ENCODE data around the gene CSTF1.
"Not testable (repeated sequence)": the region's sequence is repeated elsewhere in the genome, so short reads cannot be mapped to it uniquely, and the experiment has no call there.

CSTF1 gene

GRCh38 chr20:56390396-56390795, 2.0 kb upstream of the CSTF1 start:
- peaks cover 18% of the 10 kb centered on the region for H3K4me1 ChIP-seq (ENCODE audit: control insufficient read depth, insufficient read depth, low read length)
- H3K27me3 ChIP-seq (ENCODE audit: control insufficient read depth, insufficient read depth, low read length); H3K9me3 ChIP-seq (replicated peaks; ENCODE audit: low read length): not testable (repeated sequence)
- H3K36me3 ChIP-seq (ENCODE audit: insufficient read depth, low read length) = peaks cover 28% of the 10 kb centered on the region
- peak overlapping the region; percentile 93 for H3K9ac ChIP-seq (ENCODE audit: low read depth, low read length)
- H3K4me2 ChIP-seq (ENCODE audit: low read length) = peak overlapping the region; percentile 78
- peak overlapping the region; percentile 87 for H3K4me3 ChIP-seq (ENCODE audit: low read length)

- no peaks in the 10 kb centered on the region for H3K27me3 ChIP-seq (ENCODE audit: control insufficient read depth, insufficient read depth, low read length)
- peaks cover 18% of the 10 kb centered on the region for H3K4me1 ChIP-seq (ENCODE audit: control insufficient read depth, insufficient read depth, low read length)
- H3K9ac ChIP-seq (ENCODE audit: low read depth, low read length) = peak overlapping the region; percentile 93
- H3K4me2 ChIP-seq (ENCODE audit: low read length) = peak overlapping the region; percentile 78
- peak overlapping the region; percentile 87 for H3K4me3 ChIP-seq (ENCODE audit: low read length)
- no peaks in the 10 kb centered on the region for H3K9me3 ChIP-seq (replicated peaks; ENCODE audit: low read length)
- peaks cover 29% of the 10 kb centered on the region for H3K36me3 ChIP-seq (ENCODE audit: insufficient read depth, low read length)
Observed at GRCh38 chr20:56391037-56391436, 1.4 kb upstream of the CSTF1 start.

- Histone ChIP-seq H3K27me3 (ENCODE audit: control insufficient read depth, insufficient read depth, low read length) (no peaks in the 10 kb centered on the region), H3K36me3 (ENCODE audit: insufficient read depth, low read length) (peaks cover 28% of the 10 kb centered on the region), H3K9me3 (replicated peaks; ENCODE audit: low read length) (no peaks in the 10 kb centered on the region), H3K4me1 (ENCODE audit: control insufficient read depth, insufficient read depth, low read length) (peaks cover 18% of the 10 kb centered on the region), H3K4me3 (ENCODE audit: low read length) (peak overlapping the region; percentile 87), H3K9ac (ENCODE audit: low read depth, low read length) (peak overlapping the region; percentile 93), H3K4me2 (ENCODE audit: low read length) (peak overlapping the region; percentile 78)
Observed at GRCh38 chr20:56391596-56392131, 781 bp upstream of the CSTF1 start.

- Histone ChIP-seq H3K36me3 (ENCODE audit: insufficient read depth, low read length) (peaks cover 37% of the 10 kb centered on the region), H3K9me3 (replicated peaks; ENCODE audit: low read length) (no peaks in the 10 kb centered on the region), H3K4me3 (ENCODE audit: low read length) (peak overlapping the region; percentile 87), H3K27me3 (ENCODE audit: control insufficient read depth, insufficient read depth, low read length) (no peaks in the 10 kb centered on the region), H3K4me2 (ENCODE audit: low read length) (peak overlapping the region; percentile 86), H3K4me1 (ENCODE audit: control insufficient read depth, insufficient read depth, low read length) (peaks cover 18% of the 10 kb centered on the region), H3K9ac (ENCODE audit: low read depth, low read length) (peak overlapping the region; percentile 93)
Observed at GRCh38 chr20:56392881-56393482, 537 bp downstream of the CSTF1 start.

- H3K27me3 ChIP-seq (ENCODE audit: control insufficient read depth, insufficient read depth, low read length) = no peaks in the 10 kb centered on the region
- peak overlapping the region; percentile 86 for H3K4me2 ChIP-seq (ENCODE audit: low read length)
- peaks cover 18% of the 10 kb centered on the region for H3K4me1 ChIP-seq (ENCODE audit: control insufficient read depth, insufficient read depth, low read length)
- H3K4me3 ChIP-seq (ENCODE audit: low read length) = peak overlapping the region; percentile 87
- peak overlapping the region; percentile 93 for H3K9ac ChIP-seq (ENCODE audit: low read depth, low read length)
- peaks cover 39% of the 10 kb centered on the region for H3K36me3 ChIP-seq (ENCODE audit: insufficient read depth, low read length)
- no peaks in the 10 kb centered on the region for H3K9me3 ChIP-seq (replicated peaks; ENCODE audit: low read length)
Observed at GRCh38 chr20:56393653-56394052, 1.2 kb downstream of the CSTF1 start.

GRCh38 chr20:56395166-56395565, 2.7 kb downstream of the CSTF1 start:
- H3K36me3 ChIP-seq (ENCODE audit: insufficient read depth, low read length) = peaks cover 47% of the 10 kb centered on the region
- no peak overlapping the region for H3K9ac ChIP-seq (ENCODE audit: low read depth, low read length)
- H3K27me3 ChIP-seq (ENCODE audit: control insufficient read depth, insufficient read depth, low read length) = no peaks in the 10 kb centered on the region
- no peak overlapping the region for H3K4me2 ChIP-seq (ENCODE audit: low read length)
- H3K4me3 ChIP-seq (ENCODE audit: low read length) = no peak overlapping the region
- peaks cover 18% of the 10 kb centered on the region for H3K4me1 ChIP-seq (ENCODE audit: control insufficient read depth, insufficient read depth, low read length)
- no peaks in the 10 kb centered on the region for H3K9me3 ChIP-seq (replicated peaks; ENCODE audit: low read length)

GRCh38 chr20:56400001-56400640, 7.7 kb downstream of the CSTF1 start:
- no peak overlapping the region for H3K9ac ChIP-seq (ENCODE audit: low read depth, low read length)
- H3K36me3 ChIP-seq (ENCODE audit: insufficient read depth, low read length) = peaks cover 80% of the 10 kb centered on the region
- no peaks in the 10 kb centered on the region for H3K27me3 ChIP-seq (ENCODE audit: control insufficient read depth, insufficient read depth, low read length)
- no peaks in the 10 kb centered on the region for H3K4me1 ChIP-seq (ENCODE audit: control insufficient read depth, insufficient read depth, low read length)
- no peak overlapping the region for H3K4me2 ChIP-seq (ENCODE audit: low read length)
- H3K9me3 ChIP-seq (replicated peaks; ENCODE audit: low read length) = no peaks in the 10 kb centered on the region
- H3K4me3 ChIP-seq (ENCODE audit: low read length) = no peak overlapping the region

GRCh38 chr20:56403465-56403864, 11.0 kb downstream of the CSTF1 start:
- Histone ChIP-seq H3K4me1 (ENCODE audit: control insufficient read depth, insufficient read depth, low read length) (no peaks in the 10 kb centered on the region), H3K9me3 (replicated peaks; ENCODE audit: low read length) (no peaks in the 10 kb centered on the region), H3K4me3 (ENCODE audit: low read length) (no peak overlapping the region), H3K9ac (ENCODE audit: low read depth, low read length) (no peak overlapping the region), H3K36me3 (ENCODE audit: insufficient read depth, low read length) (peaks cover 70% of the 10 kb centered on the region), H3K4me2 (ENCODE audit: low read length) (no peak overlapping the region), H3K27me3 (ENCODE audit: control insufficient read depth, insufficient read depth, low read length) (no peaks in the 10 kb centered on the region)

- peaks cover 56% of the 10 kb centered on the region for H3K36me3 ChIP-seq (ENCODE audit: insufficient read depth, low read length)
- not testable (repeated sequence) for H3K4me2 ChIP-seq (ENCODE audit: low read length); H3K4me1 ChIP-seq (ENCODE audit: control insufficient read depth, insufficient read depth, low read length); H3K9ac ChIP-seq (ENCODE audit: low read depth, low read length); H3K27me3 ChIP-seq (ENCODE audit: control insufficient read depth, insufficient read depth, low read length); H3K4me3 ChIP-seq (ENCODE audit: low read length); H3K9me3 ChIP-seq (replicated peaks; ENCODE audit: low read length)
Observed at GRCh38 chr20:56405356-56405755, 12.9 kb downstream of the CSTF1 start.

GRCh38 chr20:56406910-56407309, 14.5 kb downstream of the CSTF1 start:
- Histone ChIP-seq H3K4me1 (ENCODE audit: control insufficient read depth, insufficient read depth, low read length) (no peaks in the 10 kb centered on the region), H3K9me3 (replicated peaks; ENCODE audit: low read length) (no peaks in the 10 kb centered on the region), H3K4me3 (ENCODE audit: low read length) (no peak overlapping the region), H3K4me2 (ENCODE audit: low read length) (no peak overlapping the region), H3K36me3 (ENCODE audit: insufficient read depth, low read length) (peaks cover 43% of the 10 kb centered on the region), H3K27me3 (ENCODE audit: control insufficient read depth, insufficient read depth, low read length) (no peaks in the 10 kb centered on the region), H3K9ac (ENCODE audit: low read depth, low read length) (no peak overlapping the region)

- Histone ChIP-seq H3K4me3 (ENCODE audit: low read length) (no peak overlapping the region), H3K9ac (ENCODE audit: low read depth, low read length) (no peak overlapping the region), H3K27me3 (ENCODE audit: control insufficient read depth, insufficient read depth, low read length) (no peaks in the 10 kb centered on the region), H3K4me1 (ENCODE audit: control insufficient read depth, insufficient read depth, low read length) (peaks cover 3% of the 10 kb centered on the region), H3K9me3 (replicated peaks; ENCODE audit: low read length) (no peaks in the 10 kb centered on the region), H3K4me2 (ENCODE audit: low read length) (no peak overlapping the region), H3K36me3 (ENCODE audit: insufficient read depth, low read length) (peaks cover 25% of the 10 kb centered on the region)
Observed at GRCh38 chr20:56409521-56409920, 17.1 kb downstream of the CSTF1 start.

- H3K4me3 ChIP-seq (ENCODE audit: low read length) = no peak overlapping the region
Observed at GRCh38 chr20:56409956-56410355, 17.5 kb downstream of the CSTF1 start.

More at GRCh38 chr20:56409956-56410355, 17.5 kb downstream of the CSTF1 start:
- Histone ChIP-seq H3K9ac (ENCODE audit: low read depth, low read length) (no peak overlapping the region), H3K27me3 (ENCODE audit: control insufficient read depth, insufficient read depth, low read length) (no peaks in the 10 kb centered on the region), H3K9me3 (replicated peaks; ENCODE audit: low read length) (no peaks in the 10 kb centered on the region), H3K36me3 (ENCODE audit: insufficient read depth, low read length) (peaks cover 25% of the 10 kb centered on the region), H3K4me2 (ENCODE audit: low read length) (no peak overlapping the region), H3K4me1 (ENCODE audit: control insufficient read depth, insufficient read depth, low read length) (peaks cover 7% of the 10 kb centered on the region)
